OCI-LY3 (cell line): Measurements from ENCODE around the gene NTN5.

Source experiments
- CTCF ChIP-seq: fragments of 200-600, 300-600 bp; sonication (generic); IDR thresholded peaks from 2 replicates; pipeline ENCODE4 v1.5.1; 2014; ENCODE audit warnings: antibody characterized with exemption, low read length, low read depth
- EZH2phosphoT487 ChIP-seq: fragments of 200-600 bp; shearing (Covaris generic); IDR thresholded peaks from 2 replicates; pipeline ENCODE4 v1.6.1; 2018; ENCODE audit warnings: antibody characterized with exemption, mixed run types, low read depth

DNA sequence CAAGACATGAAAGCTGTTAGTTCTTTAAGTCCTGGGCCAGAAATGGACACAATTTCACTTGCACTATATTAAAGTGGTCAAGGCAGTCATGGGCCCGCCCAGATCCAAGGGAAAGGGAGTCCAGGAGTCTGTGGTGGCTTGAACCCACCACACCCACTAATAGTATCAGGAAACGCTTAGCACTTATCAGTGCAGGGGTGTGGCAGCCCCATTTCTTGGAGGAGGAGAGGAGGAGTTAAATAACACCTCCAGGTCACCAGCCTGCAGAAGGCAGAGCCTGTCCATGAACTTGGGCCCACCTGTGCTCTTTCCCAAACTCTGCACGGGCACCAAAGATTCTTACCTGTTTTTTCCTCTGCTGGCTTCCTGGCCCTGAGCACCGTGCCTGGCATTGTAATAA lies 5.4 kb upstream of the NTN5 start:
- TF ChIP-seq CTCF (no peak), EZH2phosphoT487 (no peak)
